ENCODE results near the gene ATRN.

ATRN gene

DNA sequence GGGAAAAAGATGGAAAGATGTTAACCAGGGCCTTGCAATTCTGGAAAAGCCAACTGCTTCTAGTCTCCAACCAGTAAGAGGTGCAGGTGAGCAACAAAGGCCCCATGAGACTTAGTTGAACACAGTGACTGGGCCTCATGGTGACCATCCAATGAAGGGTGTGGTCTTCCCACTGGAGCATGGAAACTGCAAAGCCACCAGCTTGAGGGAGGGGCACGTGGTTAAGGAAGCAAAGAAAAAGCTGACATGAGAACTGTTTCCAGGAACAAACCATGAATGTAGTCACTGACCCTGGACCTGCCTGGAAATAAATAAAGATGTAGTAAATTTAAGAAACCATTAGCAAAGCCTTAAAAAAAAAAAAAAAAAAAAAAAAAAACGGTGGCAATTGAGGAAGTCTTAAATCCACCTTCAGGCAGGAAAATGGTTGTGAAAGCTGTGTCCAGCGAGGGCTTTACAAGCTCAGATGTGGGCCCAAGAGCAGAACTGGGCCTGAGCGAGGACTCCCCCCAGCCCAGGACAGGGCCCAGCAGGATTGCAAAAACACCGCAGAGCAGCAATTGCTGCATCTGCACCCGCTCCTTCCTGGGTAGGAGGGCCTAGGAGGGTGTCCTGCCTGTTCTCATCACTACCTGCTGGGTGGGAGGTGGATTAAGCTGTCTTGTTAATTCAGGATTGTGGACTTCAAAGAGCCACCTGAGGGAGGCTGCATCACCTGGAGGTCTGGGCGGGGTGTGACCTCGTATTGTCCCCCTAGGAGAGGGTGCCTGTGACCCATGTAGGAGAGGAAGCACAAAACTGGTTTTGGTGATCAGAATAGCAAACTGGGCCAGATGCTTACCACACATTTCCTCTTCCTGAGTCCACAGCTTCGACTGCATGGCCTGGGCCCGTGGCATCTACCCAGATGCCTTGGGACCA is 182.1 kb downstream of the ATRN start:
- no peak overlapping the region for H3K27ac ChIP-seq (ENCODE audit: insufficient read depth in 1 of 2, low read depth in 1 of 2, low read length in 2 of 2, poor library complexity in 1 of 2, severe bottlenecking in 2 of 2)
- peaks cover 0 to 13% (median 0%) of the 10 kb centered on the region in 5 experiments for H3K27me3 ChIP-seq (replicated peaks in 2 of 5; ENCODE audit: control insufficient read depth in 4 of 5, insufficient read depth in 5 of 5, low read length in 4 of 5)
- H3K36me3 ChIP-seq (ENCODE audit: control insufficient read depth in 4 of 4, insufficient read depth in 4 of 4, low read length in 3 of 4): peaks cover 0 to 6% (median 5%) of the 10 kb centered on the region in 4 experiments
- no peaks in the 10 kb centered on the region for H3K9me3 ChIP-seq (ENCODE audit: control extremely low read depth in 1 of 5, control insufficient read depth in 4 of 5, insufficient read depth in 2 of 5, low read depth in 1 of 5, low read length in 4 of 5)
- DNase-seq: no peak
- H3K4me1 ChIP-seq (ENCODE audit: control extremely low read depth in 1 of 4, control insufficient read depth in 4 of 4, insufficient read depth in 4 of 4, low read length in 3 of 4): peaks cover 0 to 10% (median 3%) of the 10 kb centered on the region in 4 experiments
- POLR2A ChIA-PET: no interaction called here
- 55% methylated on average over 7 of the region's 10 CpGs for WGBS (ENCODE audit: insufficient coverage)
- no peak overlapping the region for H3K4me3 ChIP-seq (ENCODE audit: control insufficient read depth in 1 of 7, extremely low read depth in 1 of 7, insufficient read depth in 4 of 7, low read depth in 2 of 7, low read length in 6 of 7)
- CTCF ChIA-PET: interaction anchor here (1.0 to 1.1 kb wide), 2 partner anchors 19 to 765 kb away, joined by 3 read pairs; no protein-coding TSS in a partner anchor

DNA sequence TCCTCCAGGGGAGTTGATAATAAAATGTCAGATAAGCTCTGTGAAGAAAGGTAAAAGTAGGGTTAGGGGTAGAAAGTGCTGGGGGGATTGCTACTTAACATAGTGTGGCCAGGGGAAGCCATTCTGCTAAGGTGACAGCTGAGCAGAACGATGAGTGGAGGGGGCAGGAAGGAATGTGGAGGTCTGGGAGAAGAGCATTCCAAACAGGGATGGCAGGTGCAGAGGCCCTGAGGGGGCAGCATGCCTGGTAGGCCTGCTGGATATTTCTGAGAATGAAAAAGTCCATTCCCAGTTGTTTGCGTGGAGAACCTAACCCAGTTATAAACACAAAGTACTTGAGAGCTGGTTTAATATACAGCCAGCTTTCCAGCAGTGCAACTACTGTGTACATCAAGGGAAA is 183.1 kb downstream of the ATRN start:
- Histone ChIP-seq H3K27ac (ENCODE audit: insufficient read depth in 1 of 2, low read depth in 1 of 2, low read length in 2 of 2, poor library complexity in 1 of 2, severe bottlenecking in 2 of 2) (no peak overlapping the region), H3K36me3 (ENCODE audit: control insufficient read depth in 4 of 4, insufficient read depth in 4 of 4, low read length in 3 of 4) (peaks cover 0 to 5% (median 2%) of the 10 kb centered on the region in 4 experiments), H3K4me1 (ENCODE audit: control extremely low read depth in 1 of 4, control insufficient read depth in 4 of 4, insufficient read depth in 4 of 4, low read length in 3 of 4) (peaks cover 0 to 10% (median 3%) of the 10 kb centered on the region in 4 experiments), H3K9me3 (ENCODE audit: control extremely low read depth in 1 of 5, control insufficient read depth in 4 of 5, insufficient read depth in 2 of 5, low read depth in 1 of 5, low read length in 4 of 5) (no peaks in the 10 kb centered on the region), H3K4me3 (ENCODE audit: control insufficient read depth in 1 of 7, extremely low read depth in 1 of 7, insufficient read depth in 4 of 7, low read depth in 2 of 7, low read length in 6 of 7) (no peak overlapping the region), H3K27me3 (replicated peaks in 2 of 5; ENCODE audit: control insufficient read depth in 4 of 5, insufficient read depth in 5 of 5, low read length in 4 of 5) (peaks cover 0 to 23% (median 6%) of the 10 kb centered on the region in 5 experiments)
- WGBS (ENCODE audit: insufficient coverage): 100% methylated on average over 2 of the region's 2 CpGs
- no peak for DNase-seq
- POLR2A ChIA-PET: no interaction called here
- CTCF ChIA-PET: interaction anchor here (0.5 to 1.1 kb wide), 4 partner anchors 23 to 764 kb away, joined by 3 to 6 read pairs (median 3); no protein-coding TSS in a partner anchor

DNA sequence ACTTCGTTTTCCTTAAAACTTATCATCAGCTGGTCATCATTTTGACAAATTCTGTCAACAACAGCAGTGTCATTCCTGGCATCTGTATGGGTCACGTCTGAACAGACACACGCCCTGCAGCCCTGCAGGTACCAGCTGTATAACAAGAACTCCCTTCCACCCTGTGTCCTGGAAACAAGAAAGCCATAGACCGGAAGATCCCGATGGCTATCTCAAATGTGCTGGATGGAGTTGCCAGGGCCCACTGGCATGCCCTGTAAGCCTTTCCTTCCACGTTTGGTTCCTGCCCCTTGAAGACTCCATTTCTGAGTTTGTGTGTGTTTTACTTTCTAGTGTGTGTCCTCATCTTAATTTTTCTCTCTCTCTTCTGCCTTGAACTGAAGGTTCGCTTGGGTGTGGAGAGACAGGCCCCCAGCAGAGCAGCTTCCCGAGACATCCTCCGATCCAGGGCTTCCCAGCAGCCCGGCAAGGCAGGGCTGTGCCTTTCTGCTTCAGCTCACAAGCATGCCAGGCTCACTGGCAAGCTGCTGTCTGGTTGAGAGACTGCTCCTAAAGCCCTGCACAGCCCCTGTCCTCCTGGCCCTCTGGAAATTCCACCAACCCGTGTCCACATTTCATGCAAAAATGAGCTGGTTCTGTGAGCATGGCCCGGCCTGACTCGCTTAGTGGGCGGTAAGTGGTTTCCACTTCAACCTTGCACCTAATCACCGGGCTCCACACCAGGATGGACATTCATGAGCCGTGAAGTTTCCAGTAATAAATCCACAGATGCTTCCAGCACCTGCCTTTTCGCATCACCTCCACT is 183.7 kb downstream of the ATRN start:
- no peak for DNase-seq
- H3K36me3 ChIP-seq (ENCODE audit: control insufficient read depth in 4 of 4, insufficient read depth in 4 of 4, low read length in 3 of 4): peaks cover 0 to 5% (median 2%) of the 10 kb centered on the region in 4 experiments
- no peak overlapping the region for H3K27ac ChIP-seq (ENCODE audit: insufficient read depth in 1 of 2, low read depth in 1 of 2, low read length in 2 of 2, poor library complexity in 1 of 2, severe bottlenecking in 2 of 2)
- POLR2A ChIA-PET: no interaction called here
- H3K4me3 ChIP-seq (ENCODE audit: control insufficient read depth in 1 of 7, extremely low read depth in 1 of 7, insufficient read depth in 4 of 7, low read depth in 2 of 7, low read length in 6 of 7): no peak overlapping the region
- CTCF ChIA-PET: interaction anchor here (0.6 to 0.9 kb wide), 2 partner anchors 23 to 130 kb away, joined by 3 to 6 read pairs; no protein-coding TSS in a partner anchor
- 94% methylated on average over 16 of the region's 17 CpGs for WGBS (ENCODE audit: insufficient coverage)
- H3K27me3 ChIP-seq (replicated peaks in 2 of 5; ENCODE audit: control insufficient read depth in 4 of 5, insufficient read depth in 5 of 5, low read length in 4 of 5): peaks cover 0 to 29% (median 6%) of the 10 kb centered on the region in 5 experiments
- no peaks in the 10 kb centered on the region for H3K9me3 ChIP-seq (ENCODE audit: control extremely low read depth in 1 of 5, control insufficient read depth in 4 of 5, insufficient read depth in 2 of 5, low read depth in 1 of 5, low read length in 4 of 5)
- H3K4me1 ChIP-seq (ENCODE audit: control extremely low read depth in 1 of 4, control insufficient read depth in 4 of 4, insufficient read depth in 4 of 4, low read length in 3 of 4): peaks cover 0 to 10% (median 3%) of the 10 kb centered on the region in 4 experiments

DNA sequence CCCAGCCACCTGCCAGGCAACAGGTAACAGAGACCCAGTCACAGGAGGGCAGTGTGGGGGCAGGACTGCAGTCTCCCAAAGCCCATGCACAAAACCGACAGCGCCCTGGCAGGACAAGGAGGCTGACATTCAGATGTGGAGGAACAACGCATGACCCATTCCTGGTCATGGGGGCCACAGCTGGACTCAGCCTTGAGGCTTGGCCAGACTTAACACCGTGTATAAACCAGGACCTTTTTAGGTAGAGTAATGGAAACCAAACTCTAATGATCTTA is 184.2 kb downstream of the ATRN start:
- 93% methylated on average over 4 of the region's 4 CpGs for WGBS (ENCODE audit: insufficient coverage)
- Histone ChIP-seq H3K4me3 (ENCODE audit: control insufficient read depth in 1 of 7, extremely low read depth in 1 of 7, insufficient read depth in 4 of 7, low read depth in 2 of 7, low read length in 6 of 7) (no peak overlapping the region), H3K36me3 (ENCODE audit: control insufficient read depth in 4 of 4, insufficient read depth in 4 of 4, low read length in 3 of 4) (peaks cover 0 to 4% (median under 1%) of the 10 kb centered on the region in 4 experiments), H3K27ac (ENCODE audit: insufficient read depth in 1 of 2, low read depth in 1 of 2, low read length in 2 of 2, poor library complexity in 1 of 2, severe bottlenecking in 2 of 2) (no peak overlapping the region), H3K27me3 (replicated peaks in 2 of 5; ENCODE audit: control insufficient read depth in 4 of 5, insufficient read depth in 5 of 5, low read length in 4 of 5) (peaks cover 0 to 34% (median 6%) of the 10 kb centered on the region in 5 experiments), H3K9me3 (ENCODE audit: control extremely low read depth in 1 of 5, control insufficient read depth in 4 of 5, insufficient read depth in 2 of 5, low read depth in 1 of 5, low read length in 4 of 5) (no peaks in the 10 kb centered on the region), H3K4me1 (ENCODE audit: control extremely low read depth in 1 of 4, control insufficient read depth in 4 of 4, insufficient read depth in 4 of 4, low read length in 3 of 4) (peaks cover 0 to 10% (median 3%) of the 10 kb centered on the region in 4 experiments)
- ChIA-PET CTCF (no interaction called here), POLR2A (no interaction called here)
- no peak for DNase-seq

DNA sequence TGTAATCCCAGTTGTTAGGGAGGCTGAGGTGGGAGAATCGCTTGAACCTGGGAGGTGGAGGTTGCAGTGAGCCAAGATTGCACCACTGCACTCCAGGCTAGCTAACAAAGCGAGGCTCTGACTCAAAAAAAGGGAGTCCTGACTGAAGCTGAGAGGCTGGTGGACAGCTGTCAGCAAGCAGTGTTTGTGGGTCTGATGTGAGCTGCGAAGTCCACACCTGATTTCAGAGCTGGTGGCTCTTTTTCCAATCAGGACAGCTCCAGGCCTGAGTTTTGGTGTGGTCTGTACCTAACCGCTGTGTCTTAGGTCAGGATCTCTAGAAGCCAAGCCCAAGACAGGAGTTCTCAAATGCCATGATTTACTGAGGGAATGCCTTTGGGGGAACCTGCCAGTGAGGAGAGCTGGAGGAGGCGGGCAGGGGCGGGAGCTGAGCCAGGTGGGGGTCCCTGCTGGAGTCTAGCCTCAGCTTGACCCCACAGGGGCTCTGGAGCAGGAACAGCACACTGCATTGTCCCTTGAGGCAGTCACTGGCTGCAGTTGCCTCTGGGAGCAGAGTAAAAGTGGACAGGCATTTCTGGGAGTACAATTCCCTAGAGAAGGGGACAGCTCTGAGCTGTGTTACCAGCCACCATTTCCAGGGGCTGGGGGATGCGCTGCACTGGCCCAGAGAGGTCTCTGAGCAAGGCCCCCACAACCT is 187.3 kb downstream of the ATRN start:
- CTCF ChIA-PET: interaction anchor here (0.8 to 1.3 kb wide), 3 partner anchors 10 to 53 kb away, joined by 3 to 5 read pairs (median 3); no protein-coding TSS in a partner anchor
- no peak overlapping the region for H3K4me3 ChIP-seq (ENCODE audit: control insufficient read depth in 1 of 7, extremely low read depth in 1 of 7, insufficient read depth in 4 of 7, low read depth in 2 of 7, low read length in 6 of 7)
- H3K27me3 ChIP-seq (replicated peaks in 2 of 5; ENCODE audit: control insufficient read depth in 4 of 5, insufficient read depth in 5 of 5, low read length in 4 of 5): peaks cover 0 to 65% (median 13%) of the 10 kb centered on the region in 5 experiments

DNA sequence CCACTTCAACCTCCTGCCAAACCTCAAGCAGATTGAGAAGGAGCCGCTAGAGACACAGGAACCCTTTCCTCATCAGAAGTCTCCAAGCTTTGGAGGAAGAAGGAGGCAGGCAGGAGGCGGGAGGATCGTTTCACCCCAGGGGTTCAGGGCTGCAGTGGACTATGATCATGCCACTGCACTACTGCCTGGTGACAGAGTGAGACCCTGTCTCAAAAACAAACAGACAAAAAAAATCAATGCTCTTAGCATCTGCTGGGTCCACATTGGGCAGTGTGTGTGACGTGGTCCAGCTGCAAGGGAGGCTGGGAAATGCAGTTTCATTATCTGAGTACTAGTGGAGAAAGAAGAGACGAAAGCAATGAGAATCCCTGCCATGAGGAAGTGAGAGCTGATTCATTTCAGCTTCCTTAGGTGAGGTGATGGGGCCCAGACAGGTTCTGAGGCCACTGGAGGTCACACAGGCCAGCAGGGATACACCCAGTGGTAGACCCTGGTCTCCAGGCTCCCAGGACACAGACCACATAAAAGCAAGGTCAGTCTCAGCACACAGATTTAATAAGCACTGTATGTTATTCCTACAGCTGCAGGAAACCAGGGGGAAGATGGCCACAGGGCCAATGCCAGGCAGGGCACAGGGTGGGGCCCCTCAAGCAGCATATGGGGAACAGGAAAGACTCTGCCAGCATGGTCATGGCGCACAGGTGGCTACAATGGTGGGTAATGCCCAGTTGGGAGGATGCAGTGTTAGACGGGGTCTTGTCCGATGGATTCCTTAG is 188.1 kb downstream of the ATRN start:
- Histone ChIP-seq H3K27ac (ENCODE audit: insufficient read depth in 1 of 2, low read depth in 1 of 2, low read length in 2 of 2, poor library complexity in 1 of 2, severe bottlenecking in 2 of 2) (no peak overlapping the region), H3K27me3 (replicated peaks in 2 of 5; ENCODE audit: control insufficient read depth in 4 of 5, insufficient read depth in 5 of 5, low read length in 4 of 5) (peaks cover 0 to 69% (median 16%) of the 10 kb centered on the region in 5 experiments), H3K36me3 (ENCODE audit: control insufficient read depth in 4 of 4, insufficient read depth in 4 of 4, low read length in 3 of 4) (no peaks in the 10 kb centered on the region), H3K4me3 (ENCODE audit: control insufficient read depth in 1 of 7, extremely low read depth in 1 of 7, insufficient read depth in 4 of 7, low read depth in 2 of 7, low read length in 6 of 7) (no peak overlapping the region), H3K4me1 (ENCODE audit: control extremely low read depth in 1 of 4, control insufficient read depth in 4 of 4, insufficient read depth in 4 of 4, low read length in 3 of 4) (peaks cover 0 to 11% (median 8%) of the 10 kb centered on the region in 4 experiments), H3K9me3 (ENCODE audit: control extremely low read depth in 1 of 5, control insufficient read depth in 4 of 5, insufficient read depth in 2 of 5, low read depth in 1 of 5, low read length in 4 of 5) (no peaks in the 10 kb centered on the region)
- 69% methylated on average over 5 of the region's 8 CpGs for WGBS (ENCODE audit: insufficient coverage)
- CTCF ChIA-PET: interaction anchor here (0.5 to 1.3 kb wide), 4 partner anchors 9 to 52 kb away, joined by 3 to 5 read pairs (median 3); no protein-coding TSS in a partner anchor
- DNase-seq: peak in 1 of 3 donors; percentile 27
- POLR2A ChIA-PET: no interaction called here

More for the DNA sequence above, 187.3 kb downstream of the ATRN start:
- Histone ChIP-seq H3K4me1 (ENCODE audit: control extremely low read depth in 1 of 4, control insufficient read depth in 4 of 4, insufficient read depth in 4 of 4, low read length in 3 of 4) (peaks cover 0 to 13% (median 11%) of the 10 kb centered on the region in 4 experiments), H3K9me3 (ENCODE audit: control extremely low read depth in 1 of 5, control insufficient read depth in 4 of 5, insufficient read depth in 2 of 5, low read depth in 1 of 5, low read length in 4 of 5) (no peaks in the 10 kb centered on the region), H3K36me3 (ENCODE audit: control insufficient read depth in 4 of 4, insufficient read depth in 4 of 4, low read length in 3 of 4) (no peaks in the 10 kb centered on the region), H3K27ac (ENCODE audit: insufficient read depth in 1 of 2, low read depth in 1 of 2, low read length in 2 of 2, poor library complexity in 1 of 2, severe bottlenecking in 2 of 2) (no peak overlapping the region)
- POLR2A ChIA-PET: no interaction called here
- 98% methylated on average over 5 of the region's 7 CpGs for WGBS (ENCODE audit: insufficient coverage)
- DNase-seq: no peak
